ENCODE data around the gene FAM174C.

Gene FAM174C

DNA sequence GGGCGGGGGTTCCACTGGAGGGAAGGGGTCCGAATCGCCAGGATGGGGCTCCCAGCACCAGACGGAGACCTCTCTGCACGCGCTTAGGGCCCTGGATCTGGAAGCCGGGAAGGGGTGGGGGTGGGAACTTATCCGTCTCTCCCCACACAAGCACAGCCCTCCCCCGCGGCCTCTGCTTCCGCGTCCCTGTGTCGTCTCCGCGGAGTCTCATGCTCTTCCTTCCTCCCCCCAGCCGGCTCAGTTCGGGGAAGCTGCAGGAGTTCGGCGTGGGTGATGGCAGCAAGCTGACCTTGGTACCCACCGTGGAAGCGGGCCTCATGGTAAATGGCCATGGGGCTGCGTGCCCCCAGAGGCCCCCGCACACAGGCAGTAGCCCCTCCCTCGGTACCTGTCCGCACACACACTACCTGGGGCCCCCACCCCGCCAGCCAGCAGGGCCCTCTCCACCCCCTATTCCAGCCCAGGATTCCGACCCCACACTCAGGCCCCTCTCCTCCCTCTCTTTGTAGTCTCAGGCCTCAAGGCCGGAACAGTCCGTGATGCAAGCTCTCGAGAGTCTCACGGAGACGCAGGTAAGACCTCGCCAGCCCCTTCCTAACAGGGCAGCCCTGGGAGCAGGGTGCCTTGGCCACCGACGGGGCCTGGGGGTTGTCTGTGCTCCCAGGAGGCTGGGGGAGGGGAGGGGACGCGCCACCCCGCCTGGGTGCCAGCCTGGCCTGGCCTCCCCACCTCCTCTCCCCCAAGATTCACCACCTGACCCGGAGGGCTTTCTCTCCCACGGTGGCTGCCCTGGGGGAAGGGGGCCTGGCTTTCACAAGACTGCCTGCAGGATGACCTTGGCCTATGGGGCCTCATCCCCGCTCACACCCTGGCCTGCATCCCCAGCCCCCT lies 23.8 kb upstream of the FAM174C start:
- peak; percentile 83 for DNase-seq

DNA sequence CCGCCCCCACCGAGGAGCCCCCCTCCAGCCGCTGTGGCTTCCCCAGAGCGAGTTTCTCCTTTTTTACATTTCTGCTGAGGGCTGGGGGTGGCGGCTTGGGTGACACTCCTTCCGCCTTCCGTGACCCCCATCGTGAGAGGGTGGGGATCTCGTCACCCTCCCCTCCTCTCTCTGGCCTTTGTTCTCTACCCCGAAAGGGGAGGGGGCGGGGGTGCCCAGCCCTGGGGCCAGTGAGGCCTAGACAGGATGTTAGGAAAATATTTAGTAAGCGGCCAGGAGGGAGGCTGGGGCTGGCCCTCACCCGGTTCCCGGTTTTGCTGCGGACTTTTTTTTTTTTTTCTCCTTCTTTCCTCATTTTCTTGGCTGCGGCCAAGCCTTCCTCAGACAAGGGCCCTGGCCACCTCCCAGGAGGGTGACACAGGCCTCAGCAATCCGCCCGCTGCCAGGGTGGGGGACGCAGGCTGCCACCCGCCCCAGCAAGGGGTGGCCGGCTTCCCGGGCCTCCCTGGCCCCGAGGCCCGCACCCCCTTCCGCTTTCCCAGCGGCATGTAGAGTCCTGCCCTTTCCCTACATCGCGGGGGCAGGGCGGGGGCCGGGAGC lies 23.0 kb upstream of the FAM174C start:
- DNase-seq, result peak; percentile 80

DNA sequence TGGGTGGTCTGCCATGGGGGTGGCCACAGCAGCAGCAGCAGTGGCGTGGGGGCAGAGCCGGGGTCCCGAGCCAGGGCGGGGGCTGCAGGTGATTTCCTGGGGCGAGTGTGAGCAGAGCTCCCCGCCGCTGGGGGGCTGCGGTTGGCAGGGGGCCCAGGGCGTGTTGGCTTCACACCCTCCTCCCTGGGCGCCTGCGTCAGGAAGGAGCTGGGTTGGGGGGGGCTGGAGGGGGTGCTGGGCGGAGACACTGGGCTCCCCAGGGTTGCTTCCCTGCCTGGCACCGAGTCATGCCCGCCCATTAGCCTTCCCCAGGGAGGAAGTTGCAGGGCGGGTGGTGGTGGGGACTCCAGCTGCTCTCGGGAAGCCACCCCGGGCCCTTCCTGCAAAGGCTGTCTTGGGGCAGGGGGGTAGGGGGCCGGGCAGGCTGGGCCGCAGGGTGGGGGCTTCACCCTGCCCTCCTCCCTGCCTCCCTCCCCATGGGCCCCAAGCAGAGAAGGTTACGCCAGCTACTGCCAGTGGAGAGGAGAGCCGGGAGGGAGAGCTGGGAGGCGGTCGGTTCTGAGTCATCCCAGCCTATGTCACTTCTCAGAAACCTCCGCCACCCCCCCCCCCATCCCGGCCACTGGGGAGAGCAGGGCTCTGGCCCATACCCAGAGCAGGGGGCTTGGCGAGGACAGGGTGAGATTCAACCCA lies 22.4 kb upstream of the FAM174C start:
- DNase-seq, result peak; percentile 85

DNA sequence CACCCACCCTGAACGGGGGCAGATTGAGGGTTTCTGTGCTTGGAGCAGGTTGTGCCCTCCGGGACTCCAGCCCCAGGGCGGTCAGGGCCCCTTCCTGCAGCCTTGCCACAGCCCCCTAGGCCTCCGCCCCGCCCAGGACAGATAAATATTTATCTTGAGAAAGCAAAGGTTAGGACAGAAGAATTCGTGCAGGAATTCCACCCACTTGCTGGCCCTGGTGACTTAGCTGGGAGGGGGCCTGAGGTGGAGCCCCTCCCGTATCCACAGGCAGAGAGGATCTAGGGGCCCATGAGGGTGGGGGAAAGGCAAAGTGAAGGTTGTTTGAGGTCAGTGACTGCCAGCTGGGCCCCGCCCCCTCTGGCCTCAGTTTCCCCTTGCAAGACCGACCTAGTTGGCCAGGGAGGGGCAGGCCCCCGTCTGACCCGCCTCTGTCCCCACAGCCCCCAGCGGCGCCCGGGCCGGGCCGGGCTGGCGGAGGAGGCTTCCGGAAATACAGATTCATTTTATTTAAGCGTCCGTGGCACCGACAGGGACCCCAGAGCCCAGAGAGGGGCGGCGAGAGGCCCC lies 21.7 kb upstream of the FAM174C start:
- DNase-seq, result no peak

DNA sequence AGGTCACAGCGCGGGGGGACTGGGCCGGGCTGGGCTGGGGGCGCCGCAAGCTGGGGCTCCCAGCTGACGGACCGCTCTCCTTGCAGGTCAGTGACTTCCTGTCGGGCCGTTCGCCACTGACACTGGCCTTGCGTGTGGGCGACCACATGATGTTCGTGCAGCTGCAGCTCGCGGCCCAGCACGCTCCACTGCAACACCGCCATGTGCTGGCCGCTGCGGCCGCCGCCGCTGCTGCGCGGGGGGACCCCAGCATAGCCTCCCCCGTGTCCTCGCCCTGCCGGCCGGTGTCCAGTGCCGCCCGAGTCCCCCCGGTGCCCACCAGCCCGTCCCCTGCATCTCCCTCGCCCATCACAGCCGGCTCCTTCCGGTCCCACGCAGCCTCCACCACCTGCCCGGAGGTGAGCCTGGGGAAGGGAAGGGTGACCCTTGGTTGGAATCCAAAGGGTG lies 21.2 kb upstream of the FAM174C start:
- DNase-seq, result no peak

DNA sequence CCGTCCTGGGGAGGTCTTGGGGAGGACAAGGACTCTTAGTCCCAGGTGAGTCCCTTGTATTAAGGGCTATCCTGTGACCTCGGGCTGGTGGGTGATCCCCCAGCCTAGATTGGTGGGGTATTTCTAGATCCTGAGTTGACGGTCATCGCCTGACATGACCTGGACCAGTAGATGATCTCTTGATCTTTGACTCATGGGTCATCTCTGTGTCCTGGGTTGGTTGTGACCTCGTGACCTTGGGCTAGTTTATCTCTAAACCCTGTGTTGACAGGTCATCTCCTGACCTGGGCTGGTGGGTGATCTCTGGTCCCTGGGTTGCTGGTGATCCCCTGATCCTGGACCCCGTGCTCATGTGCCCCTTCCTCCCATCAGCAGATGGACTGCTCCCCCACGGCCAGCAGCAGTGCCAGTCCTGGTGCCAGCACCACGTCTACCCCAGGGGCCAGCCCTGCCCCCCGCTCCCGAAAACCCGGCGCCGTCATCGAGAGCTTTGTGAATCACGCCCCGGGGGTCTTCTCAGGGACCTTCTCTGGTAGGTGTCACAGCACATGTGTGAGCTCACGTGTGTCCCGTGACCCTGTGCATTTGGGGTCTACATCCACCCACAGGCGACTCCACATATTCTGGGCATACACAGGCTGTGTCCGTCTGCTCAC lies 20.7 kb upstream of the FAM174C start:
- no peak for DNase-seq

DNA sequence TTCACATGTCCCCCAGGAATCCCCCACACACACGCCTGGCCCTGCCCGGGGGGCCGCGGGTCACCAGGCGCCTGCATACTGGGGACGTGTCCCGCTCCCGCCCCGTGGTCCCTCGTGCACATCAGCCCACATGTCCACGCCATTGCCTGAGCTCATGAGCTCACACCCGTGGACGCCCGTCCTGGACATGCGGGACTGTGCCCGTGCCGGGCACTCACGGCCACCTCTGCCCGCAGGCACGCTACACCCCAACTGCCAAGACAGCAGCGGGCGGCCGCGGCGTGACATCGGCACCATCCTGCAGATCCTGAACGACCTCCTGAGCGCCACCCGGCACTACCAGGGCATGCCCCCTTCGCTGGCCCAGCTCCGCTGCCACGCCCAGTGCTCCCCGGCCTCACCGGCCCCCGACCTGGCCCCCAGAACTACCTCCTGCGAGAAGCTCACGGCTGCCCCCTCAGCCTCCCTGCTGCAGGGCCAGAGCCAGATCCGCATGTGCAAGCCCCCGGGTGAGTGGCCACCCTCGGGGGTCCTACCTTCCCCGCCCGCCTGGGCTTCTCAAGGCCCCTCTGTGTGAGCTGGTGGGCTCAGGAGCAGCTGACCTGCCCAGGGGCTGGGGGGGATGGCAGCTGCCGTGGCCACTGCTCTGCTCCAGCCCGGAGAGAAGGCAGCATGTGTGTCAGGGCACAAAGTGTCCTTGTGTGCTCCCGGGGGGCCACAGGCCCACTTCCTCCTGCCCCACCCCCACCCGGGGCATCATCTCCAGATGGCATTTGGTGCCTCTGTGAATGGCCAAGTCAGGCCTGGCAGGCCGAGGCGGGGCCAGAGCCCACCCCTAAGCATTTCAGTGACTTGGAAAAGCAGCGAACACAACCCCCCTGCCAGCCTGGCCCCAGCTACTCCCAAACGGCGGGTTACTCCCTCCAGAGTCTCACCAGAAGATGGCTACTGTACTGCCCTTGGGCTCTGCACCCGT lies 19.9 kb upstream of the FAM174C start:
- DNase-seq, result no peak

DNA sequence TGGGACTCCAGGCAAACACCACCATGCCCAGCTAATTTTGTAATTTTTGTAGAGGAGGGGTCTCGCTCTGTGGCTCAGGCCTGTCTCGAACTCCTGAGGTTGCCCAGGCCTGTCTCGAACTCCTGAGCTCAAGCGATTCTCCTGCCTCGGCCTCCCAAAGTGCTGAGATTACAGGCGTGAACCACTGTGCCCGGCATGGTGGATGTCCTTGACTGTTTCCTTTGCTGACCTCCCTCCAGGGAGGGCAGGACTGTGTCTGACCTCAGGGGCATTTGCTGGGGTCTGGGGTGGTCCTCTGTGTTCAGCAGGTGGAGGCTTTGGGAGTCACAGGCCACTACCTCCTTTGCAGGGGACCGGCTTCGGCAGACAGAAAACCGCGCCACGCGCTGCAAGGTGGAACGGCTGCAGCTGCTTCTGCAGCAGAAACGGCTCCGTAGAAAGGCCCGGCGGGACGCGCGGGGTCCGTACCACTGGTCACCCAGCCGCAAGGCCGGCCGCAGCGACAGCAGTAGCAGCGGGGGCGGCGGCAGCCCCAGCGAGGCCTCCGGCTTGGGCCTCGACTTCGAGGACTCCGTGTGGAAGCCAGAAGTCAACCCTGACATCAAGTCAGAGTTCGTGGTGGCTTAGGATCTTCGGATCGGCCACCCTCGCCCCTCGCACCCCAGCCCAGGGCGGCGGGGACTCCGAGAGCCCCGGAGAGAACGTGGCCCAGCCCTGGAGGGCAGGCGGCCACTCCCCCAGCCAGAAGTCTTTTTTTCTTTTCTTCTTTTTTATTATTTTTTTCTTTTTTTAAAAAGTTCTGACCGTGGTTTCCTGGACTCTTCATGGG lies 18.5 kb upstream of the FAM174C start:
- DNase-seq, result no peak

DNA sequence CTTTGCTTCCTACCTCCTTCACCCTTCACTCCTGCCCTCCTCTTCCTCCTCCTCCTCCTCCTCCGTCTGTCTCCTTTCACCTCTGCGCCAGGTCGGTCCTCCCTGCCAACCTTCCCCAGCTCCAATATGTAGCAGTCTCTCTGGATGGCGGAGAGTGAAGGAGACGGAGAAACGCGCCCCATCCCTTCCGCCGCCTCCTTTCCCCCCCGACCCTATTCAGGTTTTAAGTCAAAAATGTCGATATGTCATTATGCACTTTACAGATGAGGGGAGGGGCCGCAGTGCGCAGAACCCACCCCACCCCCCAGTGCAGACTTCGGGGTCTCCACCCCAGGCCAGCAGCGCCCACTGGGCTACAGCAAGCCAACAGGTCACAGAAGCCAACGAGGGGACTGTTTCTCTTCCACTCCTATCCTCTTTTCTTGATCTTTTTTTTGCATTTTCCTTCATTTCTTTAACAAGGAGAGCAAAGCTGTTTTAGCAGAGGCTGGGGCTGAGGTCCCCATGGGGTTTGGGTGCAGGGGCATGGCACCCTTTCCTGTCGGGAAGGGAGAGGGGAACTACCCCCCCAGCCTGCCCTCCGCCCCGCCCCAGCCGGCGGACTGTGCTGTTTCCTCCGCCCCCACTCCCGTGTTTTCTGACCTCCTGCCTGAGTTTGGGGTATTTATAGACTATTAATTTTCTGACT lies 17.7 kb upstream of the FAM174C start:
- DNase-seq, result no peak

DNA sequence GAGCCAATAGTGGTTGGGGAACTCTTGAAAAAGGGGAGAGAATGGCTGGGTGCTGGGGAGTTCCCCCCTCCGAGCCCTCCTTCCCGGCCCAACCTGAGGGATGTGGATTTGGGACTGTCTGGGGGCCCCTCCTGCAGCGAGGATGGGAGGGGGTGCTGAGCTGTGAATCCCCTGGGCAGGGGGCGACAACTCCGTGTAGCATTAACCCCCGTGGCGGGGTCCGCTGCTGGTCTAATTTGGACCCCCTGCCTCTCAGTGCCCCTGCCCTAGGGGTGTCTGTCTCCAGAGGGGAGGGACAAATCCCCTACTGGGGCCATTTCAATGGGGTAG lies 17.2 kb upstream of the FAM174C start:
- DNase-seq, result no peak

DNA sequence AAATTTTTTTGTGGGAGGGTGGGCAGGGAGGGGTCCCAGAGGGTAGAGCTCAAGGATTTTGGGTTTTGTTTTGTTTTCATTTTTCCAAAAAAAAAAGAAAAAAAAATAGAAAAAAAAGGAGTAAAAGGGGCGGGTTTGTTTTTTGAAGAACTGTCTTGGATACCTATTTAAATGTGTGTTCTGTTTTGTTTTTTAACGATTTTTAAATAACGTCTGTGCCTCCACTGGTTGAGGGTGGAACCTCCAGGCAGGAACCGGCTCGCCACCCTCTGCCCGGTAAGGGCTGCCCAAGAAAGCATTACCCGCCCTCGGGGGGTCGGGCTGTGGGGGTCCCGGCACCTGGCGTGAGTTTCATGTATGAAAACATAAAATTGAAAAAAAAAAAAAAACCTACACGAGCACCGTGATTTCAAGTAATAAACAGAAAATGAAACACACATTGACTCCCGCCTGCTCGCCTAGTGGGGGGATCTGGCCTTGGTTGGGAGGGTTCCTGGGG lies 16.6 kb upstream of the FAM174C start:
- DNase-seq, result no peak

DNA sequence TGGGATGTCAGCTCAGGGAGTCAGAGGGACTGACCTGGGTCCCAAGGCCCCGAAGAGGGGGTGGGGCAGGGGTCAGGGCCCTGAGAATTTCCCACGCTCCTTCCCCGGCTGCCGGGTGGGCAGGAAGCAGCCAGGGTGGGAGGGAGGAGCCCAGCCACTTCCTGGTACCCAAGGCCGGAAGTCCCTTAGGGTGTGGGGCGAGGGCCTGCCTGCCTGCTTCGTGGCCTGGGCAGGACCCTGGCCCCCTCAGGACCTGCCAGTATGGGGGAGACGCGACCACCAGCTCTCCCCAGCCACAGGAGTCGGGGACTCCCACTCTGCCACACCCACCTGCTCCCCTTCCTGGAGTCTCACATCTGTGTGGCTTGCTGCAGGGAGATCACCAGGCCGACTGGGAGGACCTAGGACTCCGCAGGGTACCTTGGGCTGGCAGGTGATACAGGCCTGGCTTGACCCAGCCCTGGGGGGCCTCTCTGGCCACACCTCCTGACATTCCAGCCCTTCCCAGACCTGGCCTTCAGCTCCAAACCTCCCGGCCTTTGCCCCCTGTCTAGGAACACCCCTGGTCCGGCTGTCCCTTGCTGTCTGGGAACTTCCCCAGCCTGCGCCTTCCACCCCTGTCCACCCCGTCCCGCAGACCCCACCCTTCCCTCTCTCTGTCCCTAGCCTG lies 16.0 kb upstream of the FAM174C start:
- DNase-seq, result peak; percentile 84

DNA sequence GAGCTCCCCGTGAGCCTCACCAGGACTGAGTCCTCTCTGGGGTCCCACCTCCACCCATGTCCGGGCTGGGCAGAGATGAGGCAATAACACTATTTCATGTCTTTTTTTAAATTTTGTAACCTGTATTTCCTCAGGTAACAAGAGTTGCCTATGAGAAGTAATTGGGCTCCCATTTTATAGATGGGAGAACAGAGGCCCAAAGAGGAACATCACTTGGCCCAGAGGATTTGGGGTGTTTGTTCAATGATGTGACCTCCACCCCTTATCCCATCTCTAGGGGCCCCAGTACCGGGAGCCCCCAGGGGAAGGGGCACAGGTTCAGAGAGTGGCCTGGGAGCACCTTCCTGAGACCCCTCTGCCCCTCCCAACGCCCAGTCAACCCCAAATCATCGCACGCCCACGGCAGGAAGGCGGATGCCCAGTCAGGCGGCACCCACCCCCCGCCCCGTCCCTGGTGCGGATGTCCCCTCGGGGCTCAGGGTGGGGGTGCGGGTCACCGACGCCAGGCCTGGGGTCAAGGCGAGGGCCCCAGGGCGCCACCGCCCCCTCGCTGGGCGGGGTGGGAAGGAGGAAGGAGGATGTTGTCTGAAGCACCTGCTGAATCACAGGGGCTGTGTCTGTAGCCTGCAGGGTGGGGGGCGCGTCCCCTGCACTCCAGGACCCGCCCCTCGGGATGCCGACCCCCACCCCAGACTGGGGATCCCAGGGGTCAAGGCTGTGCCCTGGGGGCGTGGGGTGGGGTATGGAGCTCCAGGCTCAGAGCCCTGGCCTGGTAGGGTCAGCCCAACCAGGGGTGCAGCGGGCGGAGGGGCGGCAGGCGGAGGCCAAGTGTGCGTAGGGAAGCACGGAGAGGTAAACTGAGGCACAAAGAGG lies 15.2 kb upstream of the FAM174C start:
- peak; percentile 80 for DNase-seq

DNA sequence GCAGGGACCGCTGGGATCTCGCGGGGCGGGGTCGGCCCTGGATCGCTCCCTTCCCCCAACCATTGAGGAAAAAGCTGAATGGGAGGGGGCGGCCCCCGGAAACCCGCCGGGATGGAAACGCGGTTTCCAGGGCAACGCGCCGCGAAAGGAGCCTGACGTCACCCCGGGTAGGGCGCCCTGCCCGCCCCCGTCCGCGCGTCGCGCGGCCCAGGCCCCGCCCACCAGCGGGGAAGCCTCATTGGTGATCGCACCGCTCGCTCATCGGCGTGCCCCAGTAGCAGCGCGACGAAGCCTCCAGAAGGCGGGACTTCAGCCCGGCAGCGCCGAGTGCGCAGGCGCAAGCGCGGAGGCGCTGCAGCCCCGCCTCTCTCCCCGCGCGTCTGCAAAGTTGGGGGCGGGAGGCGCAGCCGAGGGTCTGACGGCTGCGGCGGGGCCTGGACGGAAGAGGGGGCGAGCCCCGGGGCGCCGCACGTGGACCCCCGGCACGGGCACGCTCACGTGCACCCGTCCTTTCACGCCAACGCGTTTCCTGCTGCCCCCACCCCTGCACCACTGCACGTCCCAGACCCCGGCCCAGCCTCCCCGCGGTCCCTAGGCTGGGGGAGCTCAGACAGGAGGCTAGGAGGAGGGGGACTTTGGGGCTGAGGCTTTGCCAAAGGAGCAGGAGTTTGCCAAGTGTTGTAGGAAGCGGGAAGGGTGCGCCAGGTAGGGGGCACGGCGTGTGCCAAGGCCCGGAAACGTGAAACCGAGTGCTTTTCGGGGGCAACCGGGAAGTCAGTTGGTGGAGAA lies 14.4 kb upstream of the FAM174C start:
- peak; percentile 98 for DNase-seq

DNA sequence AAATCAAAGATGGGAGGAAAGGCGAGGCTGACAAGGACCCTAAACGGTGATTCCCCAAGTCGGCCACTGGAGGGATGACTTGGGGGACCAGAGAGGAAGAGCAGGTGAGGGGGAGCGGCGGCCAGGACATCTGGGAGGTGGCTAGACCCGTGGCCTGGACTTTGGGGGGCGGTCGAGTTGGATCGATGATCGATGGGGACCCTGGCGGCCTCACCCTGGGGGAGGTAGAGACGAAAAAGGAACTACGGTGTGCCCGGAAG lies 13.9 kb upstream of the FAM174C start:
- peak; percentile 66 for DNase-seq

DNA sequence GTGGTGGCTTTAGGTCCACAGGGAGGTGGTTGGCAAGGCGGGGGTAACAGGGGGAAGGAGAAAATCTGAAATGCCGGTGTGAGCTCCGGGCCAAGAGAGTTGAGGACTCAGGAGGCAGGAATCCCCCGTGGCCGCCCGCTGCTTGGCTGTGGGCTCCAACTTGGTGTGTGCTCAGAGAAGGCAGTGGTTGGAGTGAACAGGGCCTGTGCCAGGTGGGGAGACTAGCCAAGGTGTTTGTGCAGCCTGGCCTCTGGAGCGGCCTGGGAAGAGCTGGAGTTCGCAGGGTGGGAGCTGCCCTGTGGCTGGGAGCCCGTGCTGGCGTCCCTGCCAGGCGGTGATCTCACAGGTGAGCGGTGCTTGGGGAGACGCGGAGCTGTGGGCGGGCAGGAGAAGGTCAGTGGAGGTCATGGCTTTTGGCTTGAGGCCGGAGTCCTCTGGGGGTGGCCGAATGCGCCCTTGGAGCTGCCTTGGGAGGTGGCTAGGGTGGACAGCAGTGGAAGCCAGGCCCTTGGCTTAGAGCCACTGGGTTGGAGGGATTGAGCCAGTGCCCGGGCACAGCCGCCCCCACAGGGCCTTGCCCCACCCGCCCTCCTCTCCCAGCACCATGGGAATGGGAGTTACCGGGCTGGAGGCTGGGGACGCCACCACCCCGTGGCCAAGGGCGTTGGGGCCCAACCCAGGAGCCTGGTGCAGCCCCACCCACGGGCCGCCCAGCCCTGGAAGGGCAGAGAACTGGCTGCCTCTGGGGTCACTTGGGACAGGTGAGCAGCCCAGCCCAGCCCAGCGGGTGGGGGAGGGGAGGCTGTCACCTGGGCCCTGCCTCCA lies 13.3 kb upstream of the FAM174C start:
- no peak for DNase-seq

DNA sequence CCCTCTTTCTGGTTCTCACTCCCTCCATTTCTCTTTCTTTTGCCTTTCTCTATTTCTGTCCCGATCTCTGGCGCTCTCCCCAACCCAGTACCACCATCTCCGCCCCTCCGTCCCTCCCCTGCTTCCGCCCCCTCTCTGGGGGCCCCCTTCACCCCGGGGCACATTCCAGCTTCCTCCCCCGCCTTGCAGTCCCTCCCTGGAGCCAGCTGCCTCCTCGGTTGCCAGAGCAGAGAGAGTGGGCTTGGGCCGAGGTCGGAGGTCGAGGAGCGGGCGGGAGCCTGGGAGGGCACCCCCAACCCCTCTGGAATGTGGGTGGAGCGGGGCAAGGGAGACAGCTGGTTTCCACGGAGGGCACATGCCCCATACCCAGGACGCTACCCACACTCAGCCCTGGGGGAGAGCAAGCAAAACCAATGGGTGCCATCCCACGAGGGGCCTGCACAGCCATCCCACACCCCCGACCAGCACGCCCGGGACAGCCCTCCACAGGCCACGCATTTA lies 12.7 kb upstream of the FAM174C start:
- no peak for DNase-seq
